Lower leg skin (tissue), 3 donors: ENCODE results near the gene PAX7.

Experiments used
- POLR2A ChIP-seq, 2 donors: fragments of 450-650 bp; IDR thresholded peaks; one replicate each; pipeline ENCODE4 v1.6.1; 2016 to 2017; ENCODE audit warnings: antibody characterized with exemption in 2 of 2, mild to moderate bottlenecking in 1 of 2, moderate library complexity in 1 of 2
- TF ChIP-seq, protein P1 (sequence below), 3 donors: fragments of 450-650 bp; IDR thresholded peaks; one replicate each; pipeline ENCODE4 v1.5.1; 2016; ENCODE audit warnings: antibody characterized with exemption in 3 of 3, mild to moderate bottlenecking in 3 of 3, moderate library complexity in 2 of 3

DNA sequence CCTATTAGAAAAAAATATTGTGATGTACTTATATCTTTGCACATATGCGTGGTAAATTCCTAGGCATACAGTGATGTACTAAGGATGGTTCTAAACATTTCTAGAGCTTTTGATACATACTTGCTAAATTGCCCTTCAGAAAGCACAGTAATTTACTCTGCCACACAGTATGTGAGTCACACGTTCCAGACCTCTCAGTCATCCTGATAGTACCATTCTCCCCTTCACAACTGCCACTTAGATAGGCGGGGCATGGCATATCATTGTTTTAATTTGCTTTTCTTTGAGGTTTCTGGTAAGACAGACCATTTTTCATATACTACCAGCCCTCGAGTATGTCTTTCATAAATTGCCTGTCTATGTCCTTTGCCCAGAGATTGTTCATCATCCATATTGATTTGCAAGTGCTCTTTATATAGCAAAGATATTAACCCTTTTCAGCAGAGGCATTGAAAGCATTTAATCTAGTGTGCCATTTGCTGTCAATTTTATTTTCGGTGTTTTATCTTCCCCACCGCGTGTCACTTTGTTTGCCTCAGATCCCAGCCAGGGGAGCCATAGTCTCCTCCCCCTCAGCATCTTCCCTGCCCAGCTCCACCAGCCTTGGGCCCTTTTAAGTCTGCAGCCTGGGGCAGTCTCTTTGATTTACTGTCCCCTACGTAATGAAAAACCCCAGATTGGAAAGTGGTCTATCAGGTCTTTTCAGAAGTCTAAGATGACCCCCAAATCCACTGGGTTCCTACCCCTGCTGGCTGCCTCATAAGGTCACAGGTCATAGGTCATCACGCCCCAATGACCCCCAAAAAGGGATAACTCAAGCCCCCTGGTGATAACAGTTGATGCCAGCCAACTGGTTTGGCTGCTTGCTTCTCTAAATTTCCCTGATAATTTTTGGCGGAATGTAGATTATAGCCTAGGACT, 11.8 kb upstream of the PAX7 start:
- TF ChIP-seq, protein P1, sequence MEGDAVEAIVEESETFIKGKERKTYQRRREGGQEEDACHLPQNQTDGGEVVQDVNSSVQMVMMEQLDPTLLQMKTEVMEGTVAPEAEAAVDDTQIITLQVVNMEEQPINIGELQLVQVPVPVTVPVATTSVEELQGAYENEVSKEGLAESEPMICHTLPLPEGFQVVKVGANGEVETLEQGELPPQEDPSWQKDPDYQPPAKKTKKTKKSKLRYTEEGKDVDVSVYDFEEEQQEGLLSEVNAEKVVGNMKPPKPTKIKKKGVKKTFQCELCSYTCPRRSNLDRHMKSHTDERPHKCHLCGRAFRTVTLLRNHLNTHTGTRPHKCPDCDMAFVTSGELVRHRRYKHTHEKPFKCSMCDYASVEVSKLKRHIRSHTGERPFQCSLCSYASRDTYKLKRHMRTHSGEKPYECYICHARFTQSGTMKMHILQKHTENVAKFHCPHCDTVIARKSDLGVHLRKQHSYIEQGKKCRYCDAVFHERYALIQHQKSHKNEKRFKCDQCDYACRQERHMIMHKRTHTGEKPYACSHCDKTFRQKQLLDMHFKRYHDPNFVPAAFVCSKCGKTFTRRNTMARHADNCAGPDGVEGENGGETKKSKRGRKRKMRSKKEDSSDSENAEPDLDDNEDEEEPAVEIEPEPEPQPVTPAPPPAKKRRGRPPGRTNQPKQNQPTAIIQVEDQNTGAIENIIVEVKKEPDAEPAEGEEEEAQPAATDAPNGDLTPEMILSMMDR (IDR thresholded peaks at IDR 0.05): no peak
- no peak for TF ChIP-seq POLR2A (IDR thresholded peaks at IDR 0.05)
